ENCODE results near the gene DVL1. TPM values are rescaled to one million over a fixed set of nuclear protein-coding genes. Genes with fewer than 3 reads are reported as not detected.

The DVL1 gene
- total and polyA plus RNA-seq, 9 of the 15 experiments (the other 6 are each of a cell fraction or from before 2014, with no cell fraction given), result 0.62 to 135 (median 24.3) TPM

DNA sequence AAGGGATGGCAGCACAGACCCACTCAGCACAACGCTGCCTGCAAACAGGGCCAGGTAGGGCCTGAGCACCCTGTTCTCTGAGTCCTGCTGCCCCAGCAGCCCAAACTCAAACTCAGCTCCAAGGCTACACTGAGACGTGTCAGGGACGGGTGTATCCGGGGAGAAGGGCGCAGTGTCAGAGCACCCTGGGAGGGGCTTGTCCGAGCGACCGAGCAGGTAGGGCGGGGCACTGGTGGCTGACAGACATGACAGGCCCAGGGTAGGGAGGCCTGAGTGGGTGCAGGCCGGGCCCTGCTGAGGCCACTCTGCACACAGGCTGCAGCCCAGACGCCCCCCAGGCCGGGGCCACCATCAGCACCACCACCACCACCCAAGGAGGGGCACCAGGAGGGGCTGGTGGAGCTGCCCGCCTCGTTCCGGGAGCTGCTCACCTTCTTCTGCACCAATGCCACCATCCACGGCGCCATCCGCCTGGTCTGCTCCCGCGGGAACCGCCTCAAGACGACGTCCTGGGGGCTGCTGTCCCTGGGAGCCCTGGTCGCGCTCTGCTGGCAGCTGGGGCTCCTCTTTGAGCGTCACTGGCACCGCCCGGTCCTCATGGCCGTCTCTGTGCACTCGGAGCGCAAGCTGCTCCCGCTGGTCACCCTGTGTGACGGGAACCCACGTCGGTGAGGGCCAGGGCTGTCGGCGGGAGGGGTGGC, 63.5 kb downstream of the DVL1 start:
- WGBS (ENCODE audit: insufficient coverage, low coverage, missing lambda C conversion rate), result 39% methylated on average over 31 of the region's 37 CpGs
- Histone ChIP-seq H3K27me3 (ENCODE audit: control insufficient read depth in 2 of 2, insufficient read depth in 2 of 2, low read length in 2 of 2) (peaks cover 2 to 33% of the 10 kb centered on the region in 2 experiments; a peak in 3 of 5 replicates), H3K9me1 (ENCODE audit: control insufficient read depth, insufficient read depth, low read length) (peaks cover 3% of the 10 kb centered on the region), H3K4me2 (ENCODE audit: insufficient read depth, low read length) (no peak overlapping the region), H3K9me3 (replicated peaks; ENCODE audit: control insufficient read depth, insufficient read depth, low read depth, low read length) (no peaks in the 10 kb centered on the region), H3K27ac (ENCODE audit: extremely low read depth, low read depth, low read length) (no peak overlapping the region), H3K79me2 (ENCODE audit: control insufficient read depth, insufficient read depth, low read length) (no peaks in the 10 kb centered on the region), H3K4me3 (no peak overlapping the region), H3K4me1 (replicated peaks in 1 of 2; ENCODE audit: control insufficient read depth in 2 of 2, insufficient read depth in 2 of 2, low read length in 2 of 2) (peaks cover 0 to 71% of the 10 kb centered on the region in 2 experiments; a peak in 3 of 5 replicates), H2AFZ (ENCODE audit: low read depth, low read length) (no peak overlapping the region), H3K36me3 (ENCODE audit: control insufficient read depth, insufficient read depth, low read length) (no peaks in the 10 kb centered on the region), H4K20me1 (replicated peaks; ENCODE audit: control insufficient read depth, insufficient read depth, low read length) (peaks cover 10% of the 10 kb centered on the region; the same call in 1 of the 2 replicates), H3K9ac (ENCODE audit: insufficient read depth in 1 of 2, low read depth in 2 of 2, low read length in 2 of 2) (peak overlapping the region in 1 of 2 experiments; percentile 68; a peak in 2 of 4 replicates)
- ChIA-PET CTCF (ENCODE audit: low intra/inter-chr PET ratio) (no interaction called here), POLR2A (interaction anchor here (0.6 to 2.3 kb wide), 3 partner anchors 10 to 127 kb away, joined by 3 to 6 read pairs (median 4); partner anchors contain the start of gene UBE2J2)
- DNase-seq (ENCODE audit: extremely low read depth in 1 of 4, low spot score in 3 of 4), result peak in 2 of 4 experiments; percentile 59 to 65
- no TSS peak for BruUV-seq (replicated peaks)
- intact Hi-C loops (cut with micrococcal nuclease), result no loop called here
- in situ Hi-C loops (cut with MboI), result no loop called here
- ATAC-seq, result peak; percentile 56
- no peak for FAIRE-seq
- peak; percentile 47; the same call in 1 of the 2 replicates for TF ChIP-seq POLR2G (IDR thresholded peaks at IDR 0.05; ENCODE audit: low read depth, low read length)
- 0 out of 2 replicates have a peak, but pooled peaks have one; percentile 15 for TF ChIP-seq STAG1 (CRISPR knock-in tag; IDR thresholded peaks at IDR 0.05; ENCODE audit: borderline replicate concordance)
- TF ChIP-seq ZNF76 (CRISPR knock-in tag; IDR thresholded peaks at IDR 0.05; ENCODE audit: borderline replicate concordance), result no peak
- TF ChIP-seq PKNOX1 (IDR thresholded peaks at IDR 0.05), result 0 out of 2 replicates have a peak, but pooled peaks have one; percentile 16
- TF ChIP-seq ZBTB33 (CRISPR knock-in tag; IDR thresholded peaks at IDR 0.05), result peak; percentile 45; the same call in 1 of the 2 replicates
